Skeletal muscle tissue (tissue), 4 donors: ENCODE results near the gene PCNT. TPM values are rescaled to one million over a fixed set of nuclear protein-coding genes. Genes with fewer than 3 reads are reported as not detected.
"Not testable (repeated sequence)": the region's sequence is repeated elsewhere in the genome, so short reads cannot be mapped to it uniquely, and the experiment has no call there.

ENCODE experiments used
- H3K27ac ChIP-seq: one replicate; pipeline ENCODE4 v1.7.0; 2013; ENCODE audit warnings: mild to moderate bottlenecking, low read depth, low read length, inconsistent platforms
- H3K27me3 ChIP-seq, 3 donors: one replicate each; pipeline ENCODE4 v1.7.0; 2013; ENCODE audit warnings: low read length in 3 of 3; ENCODE audit not compliant: control insufficient read depth in 3 of 3, insufficient read depth in 3 of 3
- H3K36me3 ChIP-seq, 3 donors: one replicate each; pipeline ENCODE4 v1.7.0; 2013; ENCODE audit warnings: low read length in 3 of 3; ENCODE audit not compliant: control insufficient read depth in 3 of 3, insufficient read depth in 3 of 3
- H3K4me1 ChIP-seq, 3 donors: one replicate each; pipeline ENCODE4 v1.7.0; 2013; ENCODE audit warnings: low read length in 3 of 3, mild to moderate bottlenecking in 3 of 3; ENCODE audit not compliant: control insufficient read depth in 3 of 3, insufficient read depth in 3 of 3
- H3K4me3 ChIP-seq, 3 donors: one replicate each; pipeline ENCODE4 v1.7.0; 2013; ENCODE audit warnings: low read length in 3 of 3
- H3K9ac ChIP-seq, 3 donors: one replicate each; pipeline ENCODE4 v1.7.0; 2013; ENCODE audit warnings: low read length in 3 of 3, mild to moderate bottlenecking in 3 of 3, moderate library complexity in 2 of 3, low read depth in 1 of 3
- H3K9me3 ChIP-seq, 3 donors: one replicate each; pipeline ENCODE4 v1.7.0; 2013; ENCODE audit warnings: low read length in 3 of 3; ENCODE audit not compliant: control insufficient read depth in 3 of 3
- total RNA-seq: library from RNA; depleted of rRNA; stranded (reverse); fragments of >200 nt; gene quantifications from one replicate; pipeline ENCODE4 v1.2.3, GENCODE V29; 2014
- donor health status: Osteomylitis.

PCNT gene
- total RNA-seq, 1 donor from 2014 or later: 42.8 TPM

GRCh38 chr21:46304437-46304836, 19.5 kb upstream of the PCNT start:
- no peaks in the 10 kb centered on the region for H3K4me1 ChIP-seq
- no peak overlapping the region for H3K4me3 ChIP-seq
- peaks cover under 1 to 2% (median 1%) of the 10 kb centered on the region in 3 donors for H3K27me3 ChIP-seq
- H3K9me3 ChIP-seq: no peaks in the 10 kb centered on the region
- peaks cover 6 to 10% (median 7%) of the 10 kb centered on the region in 3 donors for H3K36me3 ChIP-seq
- H3K9ac ChIP-seq: no peak overlapping the region
- no peak overlapping the region for H3K27ac ChIP-seq

- no peak overlapping the region for H3K9ac ChIP-seq
- no peaks in the 10 kb centered on the region for H3K27me3 ChIP-seq
- H3K27ac ChIP-seq: no peak overlapping the region
- H3K4me1 ChIP-seq: no peaks in the 10 kb centered on the region
- H3K36me3 ChIP-seq: peaks cover 5 to 10% (median 6%) of the 10 kb centered on the region in 3 donors
- no peak overlapping the region for H3K4me3 ChIP-seq
- H3K9me3 ChIP-seq: no peaks in the 10 kb centered on the region
Observed at GRCh38 chr21:46304955-46305354, 19.0 kb upstream of the PCNT start.

GRCh38 chr21:46307625-46308024, 16.3 kb upstream of the PCNT start:
- Histone ChIP-seq H3K4me3 (no peak overlapping the region), H3K27ac (no peak overlapping the region), H3K9me3 (no peaks in the 10 kb centered on the region), H3K4me1 (no peaks in the 10 kb centered on the region), H3K27me3 (no peaks in the 10 kb centered on the region), H3K9ac (no peak overlapping the region), H3K36me3 (peaks cover 4 to 7% (median 5%) of the 10 kb centered on the region in 3 donors)

DNA sequence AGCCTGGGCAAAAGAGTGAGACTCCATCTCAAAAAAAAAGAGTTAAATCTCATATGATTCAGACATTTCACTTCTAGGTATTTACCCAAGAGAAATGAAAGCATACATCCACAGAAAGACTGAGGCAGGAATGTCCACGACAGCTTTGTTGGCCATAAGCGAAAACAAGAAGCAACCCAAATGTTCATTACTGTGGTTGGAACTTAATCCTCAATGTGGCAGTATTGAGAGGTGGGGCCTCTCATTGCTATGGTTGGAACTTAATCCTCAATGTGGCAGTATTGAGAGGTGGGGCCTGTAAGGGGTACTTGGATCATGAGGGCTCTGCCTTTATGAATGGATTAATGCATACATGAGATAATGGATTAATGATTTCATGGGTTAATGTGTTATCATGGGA, 15.5 kb upstream of the PCNT start:
- Histone ChIP-seq H3K4me3 (no peak overlapping the region), H3K27ac (no peak overlapping the region), H3K27me3 (no peaks in the 10 kb centered on the region), H3K9me3 (no peaks in the 10 kb centered on the region), H3K9ac (no peak overlapping the region), H3K4me1 (no peaks in the 10 kb centered on the region), H3K36me3 (peaks cover 4 to 7% (median 5%) of the 10 kb centered on the region in 3 donors)

DNA sequence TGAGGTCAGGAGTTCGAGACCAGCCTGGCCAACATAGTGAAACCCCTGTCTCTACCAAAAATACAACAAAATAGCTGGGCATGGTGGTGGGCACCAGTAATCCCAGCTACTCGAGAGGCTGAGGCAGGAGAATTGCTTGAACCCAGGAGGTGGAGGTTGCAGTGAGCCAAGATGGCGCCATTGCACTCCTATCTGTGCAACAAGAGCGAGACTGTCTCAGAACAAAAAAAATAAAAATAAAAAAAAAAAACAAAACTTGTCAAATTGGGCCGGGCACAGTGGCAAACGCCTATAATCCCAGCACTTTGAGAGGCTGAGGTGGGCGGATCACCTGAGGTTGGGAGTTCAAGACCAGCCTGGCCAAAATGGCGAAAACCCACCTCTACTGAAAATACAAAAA, 13.7 kb upstream of the PCNT start:
- not testable (repeated sequence) for H3K4me1 ChIP-seq, H3K9me3 ChIP-seq, H3K27ac ChIP-seq, H3K4me3 ChIP-seq, H3K27me3 ChIP-seq, H3K36me3 ChIP-seq, H3K9ac ChIP-seq

DNA sequence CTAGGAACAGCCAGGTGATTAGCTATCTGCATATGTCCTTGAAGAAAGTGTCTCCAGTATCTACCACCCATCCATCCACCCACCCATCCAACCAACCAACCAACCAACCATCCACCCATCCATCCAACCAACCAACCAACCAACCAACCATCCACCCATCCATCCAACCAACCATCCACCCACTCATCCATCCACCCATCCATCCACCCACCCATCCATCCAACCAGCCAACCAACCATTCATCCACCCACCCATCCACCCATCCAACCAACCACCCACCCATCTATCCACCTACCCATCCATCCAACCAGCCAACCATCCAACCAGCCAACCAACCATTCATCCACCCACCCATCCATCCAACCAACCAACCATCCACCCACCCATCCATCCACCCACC, 12.4 kb upstream of the PCNT start:
- Histone ChIP-seq H3K9me3 (no peaks in the 10 kb centered on the region), H3K27me3 (no peaks in the 10 kb centered on the region), H3K27ac (no peak overlapping the region), H3K36me3 (no peaks in the 10 kb centered on the region), H3K9ac (no peak overlapping the region), H3K4me3 (no peak overlapping the region), H3K4me1 (no peaks in the 10 kb centered on the region)

DNA sequence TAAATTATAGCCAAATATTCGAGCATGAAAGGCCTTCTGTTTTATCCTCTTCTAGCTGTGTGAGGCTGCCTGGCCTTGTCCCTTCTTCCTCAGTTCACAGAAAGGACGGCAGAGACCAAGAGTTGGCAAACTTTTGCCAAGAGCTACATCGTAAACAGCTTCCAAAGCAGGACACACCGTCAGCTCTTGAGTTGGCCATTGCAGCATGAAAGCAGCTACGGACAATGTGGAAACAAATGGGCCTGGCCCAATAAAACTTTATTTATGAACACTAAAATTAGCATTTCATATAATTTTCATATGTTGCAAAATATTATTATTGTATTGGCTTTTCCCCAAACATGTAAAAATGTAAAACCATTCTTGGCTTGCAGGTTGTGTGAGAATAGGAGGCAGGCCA, 11.0 kb upstream of the PCNT start:
- Histone ChIP-seq H3K4me1 (no peaks in the 10 kb centered on the region), H3K36me3 (no peaks in the 10 kb centered on the region), H3K4me3 (no peak overlapping the region), H3K9ac (no peak overlapping the region), H3K27ac (no peak overlapping the region), H3K9me3 (no peaks in the 10 kb centered on the region), H3K27me3 (no peaks in the 10 kb centered on the region)

GRCh38 chr21:46314441-46315020, 9.4 kb upstream of the PCNT start:
- Histone ChIP-seq H3K4me3 (no peak overlapping the region), H3K9me3 (no peaks in the 10 kb centered on the region), H3K27me3 (no peaks in the 10 kb centered on the region), H3K4me1 (no peaks in the 10 kb centered on the region), H3K27ac (no peak overlapping the region), H3K9ac (no peak overlapping the region), H3K36me3 (no peaks in the 10 kb centered on the region)

DNA sequence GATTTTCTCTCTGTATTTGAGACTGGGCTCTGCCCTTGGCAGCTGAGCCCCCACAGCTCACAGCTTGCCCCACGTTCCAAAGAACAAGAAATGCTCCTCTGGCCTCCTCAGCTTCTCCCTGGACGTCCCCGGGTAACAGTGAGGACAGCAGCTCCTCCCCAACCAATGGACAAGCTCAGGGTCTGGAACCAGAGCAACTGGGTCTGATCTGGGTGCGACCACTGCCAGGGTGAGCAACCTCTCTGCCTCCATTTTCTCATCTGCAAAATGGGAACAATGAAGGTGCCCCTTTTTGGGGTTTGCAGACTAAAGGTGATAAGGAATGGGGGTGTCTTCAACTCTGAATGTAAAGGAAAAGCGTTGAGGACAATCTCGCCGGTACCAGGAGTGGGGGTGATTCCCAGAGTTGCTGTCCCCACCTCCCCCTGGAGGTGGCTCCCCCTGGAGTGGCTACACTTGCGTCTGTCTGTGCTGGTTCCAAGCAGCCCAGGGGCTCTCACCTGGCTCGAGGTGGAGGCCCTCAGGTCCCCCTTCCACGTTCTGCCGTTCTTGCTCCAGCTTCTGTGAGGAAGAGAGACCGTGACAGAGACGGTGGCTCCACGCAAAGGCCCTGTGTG, 7.1 kb upstream of the PCNT start:
- no peaks in the 10 kb centered on the region for H3K36me3 ChIP-seq
- H3K27ac ChIP-seq: no peak overlapping the region
- no peaks in the 10 kb centered on the region for H3K9me3 ChIP-seq
- no peak overlapping the region for H3K4me3 ChIP-seq
- peaks cover 0 to 7% (median 0%) of the 10 kb centered on the region in 3 donors for H3K4me1 ChIP-seq
- no peaks in the 10 kb centered on the region for H3K27me3 ChIP-seq
- H3K9ac ChIP-seq: no peak overlapping the region

- Histone ChIP-seq H3K9ac (peak overlapping the region in 1 of 3 donors; percentile 25), H3K9me3 (no peaks in the 10 kb centered on the region), H3K4me3 (no peak overlapping the region), H3K4me1 (peaks cover 10 to 18% (median 10%) of the 10 kb centered on the region in 3 donors), H3K27ac (no peak overlapping the region), H3K36me3 (no peaks in the 10 kb centered on the region), H3K27me3 (no peaks in the 10 kb centered on the region)
Observed at GRCh38 chr21:46317710-46318463, 6.1 kb upstream of the PCNT start.
